Neural progenitor cell (in vitro differentiated cells): ENCODE results near the gene OR2Y1. TPM values are rescaled to one million over a fixed set of nuclear protein-coding genes. Genes with fewer than 3 reads are reported as not detected.
"Not testable (repeated sequence)": the region's sequence is repeated elsewhere in the genome, so short reads cannot be mapped to it uniquely, and the experiment has no call there.

Source experiments
- DNase-seq: peaks from one replicate; pipeline ENCODE4 v3.0.0-alpha.2; 2016; ENCODE audit warnings: low spot score
- H2AFZ ChIP-seq: fragments of 200-600 bp; sonication (generic); replicated peaks from 2 replicates; pipeline ENCODE4 v1.6.1; 2016; ENCODE audit warnings: antibody characterized with exemption
- H3F3A ChIP-seq: fragments of 200-600 bp; sonication (generic); 2 replicates; pipeline ENCODE4 v1.6.1; 2016; ENCODE audit warnings: antibody characterized with exemption, low read depth
- H3K27ac ChIP-seq: fragments of 200-600 bp; sonication (generic); 2 replicates; pipeline ENCODE4 v1.5.1; 2016; ENCODE audit warnings: mild to moderate bottlenecking
- H3K27me3 ChIP-seq: fragments of 200-600 bp; sonication (generic); 2 replicates; pipeline ENCODE4 v1.6.1; 2016; ENCODE audit warnings: mild to moderate bottlenecking, moderate library complexity
- H3K36me3 ChIP-seq: fragments of 200-600 bp; sonication (generic); 2 replicates; pipeline ENCODE4 v1.5.1; 2016
- H3K4me1 ChIP-seq: fragments of 200-600 bp; sonication (generic); 2 replicates; pipeline ENCODE4 v1.6.1; 2016; ENCODE audit warnings: mixed run types
- H3K4me2 ChIP-seq: fragments of 200-600 bp; sonication (generic); 2 replicates; pipeline ENCODE4 v1.6.1; 2016
- H3K4me3 ChIP-seq: fragments of 200-600 bp; sonication (generic); 2 replicates; pipeline ENCODE4 v1.5.1; 2016
- H3K79me2 ChIP-seq: fragments of 200-600 bp; sonication (generic); 2 replicates; pipeline ENCODE4 v1.6.1; 2016; ENCODE audit warnings: low read depth
- H3K9ac ChIP-seq: fragments of 200-600 bp; sonication (generic); 2 replicates; pipeline ENCODE4 v1.6.1; 2016
- H3K9me3 ChIP-seq: fragments of 200-600 bp; sonication (generic); 2 replicates; pipeline ENCODE4 v1.5.1; 2016; ENCODE audit warnings: low read depth
- H4K20me1 ChIP-seq: fragments of 200-600 bp; sonication (generic); 2 replicates; pipeline ENCODE4 v1.6.1; 2016; ENCODE audit warnings: low read depth
- H3K27ac Mint-ChIP-seq: 3 replicates; pipeline ENCODE4 v1.8.0; 2021; ENCODE audit warnings: mixed read lengths
- H3K27me3 Mint-ChIP-seq: 2 replicates; pipeline ENCODE4 v1.8.0; 2022; ENCODE audit warnings: low read depth, mild to moderate bottlenecking, inconsistent platforms, moderate library complexity, mixed read lengths; ENCODE audit not compliant: insufficient read depth
- H3K36me3 Mint-ChIP-seq: 3 replicates; pipeline ENCODE4 v1.8.0; 2021; ENCODE audit warnings: mixed read lengths
- H3K4me1 Mint-ChIP-seq: 3 replicates; pipeline ENCODE4 v1.8.0; 2021; ENCODE audit warnings: mixed read lengths
- H3K4me3 Mint-ChIP-seq: 3 replicates; pipeline ENCODE4 v1.8.0; 2021; ENCODE audit warnings: mild to moderate bottlenecking, moderate library complexity, mixed read lengths
- H3K9me3 Mint-ChIP-seq: 3 replicates; pipeline ENCODE4 v1.8.0; 2020; ENCODE audit warnings: mixed read lengths
- CTCF ChIP-seq: fragments of 200-600 bp; sonication (generic); IDR thresholded peaks from 2 replicates; pipeline ENCODE4 v1.5.1; 2017; ENCODE audit warnings: antibody characterized with exemption, mild to moderate bottlenecking
- EZH2 ChIP-seq: fragments of 200-600 bp; sonication (generic); IDR thresholded peaks from 2 replicates; pipeline ENCODE4 v1.6.1; 2017; ENCODE audit warnings: antibody characterized with exemption, mild to moderate bottlenecking, moderate library complexity
- EZH2phosphoT487 ChIP-seq: fragments of 200-600 bp; sonication (generic); IDR thresholded peaks from 2 replicates; pipeline ENCODE4 v1.6.1; 2017; ENCODE audit warnings: antibody characterized with exemption
- total RNA-seq: library from RNA; depleted of rRNA; stranded (reverse); fragments of >200 nt; gene quantifications from 2 replicates; pipeline ENCODE4 v1.2.3, GENCODE V29; 2015; ENCODE audit warnings: low replicate concordance

The OR2Y1 gene
- total RNA-seq: not detected in 2 replicates

GRCh38 chr5:180739958-180740357 lies at the start of gene OR2Y1:
OR2Y1 (minus strand) TSS chr5:180740058; CDS start chr5:180740058, 0 bp downstream.
- H3K4me1 Mint-ChIP-seq: no peaks in the 10 kb centered on the region
- H3K4me2 ChIP-seq: no peak within 1 kb of the TSS
- H3K27ac ChIP-seq: no peak within 1 kb of the TSS
- H3K79me2 ChIP-seq: no peaks in the 10 kb centered on the region
- no peaks in the 10 kb centered on the region for H3K36me3 ChIP-seq
- no peak for DNase-seq
- no peaks in the 10 kb centered on the region for H3K36me3 Mint-ChIP-seq
- H4K20me1 ChIP-seq: no peaks in the 10 kb centered on the region
- no peak for TF ChIP-seq EZH2
- TF ChIP-seq CTCF: no peak
- H3K4me3 ChIP-seq: no peak within 1 kb of the TSS
- H3K4me3 Mint-ChIP-seq: no peak within 1 kb of the TSS
- H3K27me3 Mint-ChIP-seq: peaks cover 3% of the 10 kb centered on the region
- no peak within 1 kb of the TSS for H2AFZ ChIP-seq
- H3K9ac ChIP-seq: no peak within 1 kb of the TSS
- H3K27ac Mint-ChIP-seq: no peak within 1 kb of the TSS
- no peaks in the 10 kb centered on the region for H3K9me3 Mint-ChIP-seq
- H3K9me3 ChIP-seq: no peaks in the 10 kb centered on the region
- H3F3A ChIP-seq: no peaks in the 10 kb centered on the region
- no peaks in the 10 kb centered on the region for H3K4me1 ChIP-seq
- H3K27me3 ChIP-seq: peaks cover 39% of the 10 kb centered on the region

GRCh38 chr5:180788651-180789410 lies 49.0 kb upstream of the OR2Y1 start:
- peaks cover 10% of the 10 kb centered on the region for H3K36me3 Mint-ChIP-seq
- H3K4me1 ChIP-seq: peaks cover 37% of the 10 kb centered on the region
- not testable (repeated sequence) for H3K36me3 ChIP-seq, H3K4me3 Mint-ChIP-seq, H3K27me3 ChIP-seq, H3K4me2 ChIP-seq, H3K4me3 ChIP-seq, H3K27me3 Mint-ChIP-seq, H3K27ac ChIP-seq, DNase-seq, H3K9me3 Mint-ChIP-seq, H3K9me3 ChIP-seq, H3K9ac ChIP-seq, H2AFZ ChIP-seq, H3K27ac Mint-ChIP-seq, H4K20me1 ChIP-seq
- peaks cover 39% of the 10 kb centered on the region for H3K4me1 Mint-ChIP-seq
- peaks cover 37% of the 10 kb centered on the region for H3F3A ChIP-seq
- H3K79me2 ChIP-seq: peaks cover 11% of the 10 kb centered on the region

GRCh38 chr5:180787711-180788431 lies 48.0 kb upstream of the OR2Y1 start:
- H4K20me1 ChIP-seq: peaks cover 4% of the 10 kb centered on the region
- H3K9me3 Mint-ChIP-seq: no peaks in the 10 kb centered on the region
- peak; percentile 42 for DNase-seq

More at GRCh38 chr5:180787711-180788431, 48.0 kb upstream of the OR2Y1 start:
- Histone ChIP-seq H3K27ac (no peak overlapping the region), H3K4me2 (no peak overlapping the region), H2AFZ (no peak overlapping the region), H3K36me3 (no peaks in the 10 kb centered on the region), H3K27me3 (no peaks in the 10 kb centered on the region), H3K4me3 (no peak overlapping the region), H3K4me1 (peaks cover 37% of the 10 kb centered on the region), H3K79me2 (peaks cover under 1% of the 10 kb centered on the region), H3F3A (peaks cover 37% of the 10 kb centered on the region), H3K9ac (no peak overlapping the region), H3K9me3 (no peaks in the 10 kb centered on the region)
- Mint-ChIP-seq H3K4me3 (no peak overlapping the region), H3K27me3 (peaks cover 2% of the 10 kb centered on the region), H3K27ac (no peak overlapping the region), H3K4me1 (peaks cover 40% of the 10 kb centered on the region), H3K36me3 (peaks cover 10% of the 10 kb centered on the region)
- TF ChIP-seq EZH2 (no peak), CTCF (no peak), EZH2phosphoT487 (no peak)
